ENCODE measurements around the gene EPB41.
"Not testable (repeated sequence)": the region's sequence is repeated elsewhere in the genome, so short reads cannot be mapped to it uniquely, and the experiment has no call there.

Gene EPB41

DNA sequence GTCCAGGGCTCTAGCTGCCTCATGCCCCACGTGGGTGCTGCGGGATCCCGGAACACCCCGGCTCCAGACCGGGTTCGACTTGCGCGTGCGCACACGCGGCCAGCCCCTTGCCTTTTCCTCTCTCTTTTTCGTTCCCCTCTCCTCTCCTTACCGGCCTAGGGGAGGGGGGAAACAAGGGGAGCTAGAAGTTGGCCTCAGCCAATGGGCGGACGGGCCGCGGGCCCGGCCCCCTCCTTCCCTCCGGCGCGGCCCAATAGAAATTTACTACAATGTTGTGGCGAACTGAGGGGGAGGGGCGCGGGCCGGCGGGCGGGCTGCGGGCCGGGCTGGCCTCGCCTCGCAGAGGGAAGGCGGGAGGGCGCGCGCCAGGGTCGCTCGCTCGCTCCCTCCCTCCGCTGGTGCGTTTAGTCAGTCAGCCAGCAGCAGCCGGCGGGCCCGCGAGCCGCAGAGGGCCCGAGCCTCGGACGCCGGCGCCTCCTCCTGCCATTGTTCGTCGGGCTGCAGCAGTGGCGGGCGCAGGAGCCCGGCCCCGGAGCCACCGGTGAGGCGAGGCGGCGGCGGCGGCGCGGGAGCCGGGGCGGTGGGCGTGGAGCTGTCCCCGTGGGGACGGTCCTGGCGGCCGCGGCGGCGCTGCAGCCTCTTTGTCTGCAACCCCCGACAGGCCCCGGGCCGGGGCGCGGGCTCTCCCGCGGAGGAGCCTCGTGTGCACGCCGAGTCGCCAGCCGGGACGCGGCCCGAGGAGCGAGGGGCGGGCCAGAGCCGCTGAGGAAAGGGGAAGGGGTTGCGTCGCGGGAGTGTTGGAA lies at the start of gene EPB41:
Gene EPB41 (plus strand): TSS at position 342 of the 803 bp plus-strand sequence. CDS start 72,869 bp downstream, outside the sequence.
- peak within 1 kb of the TSS; percentile 40 for H3K4me3 ChIP-seq (ENCODE audit: low read length)
- TF ChIP-seq ZNF274 (IDR thresholded peaks at IDR 0.05; ENCODE audit: low read depth, low read length), result no peak

DNA sequence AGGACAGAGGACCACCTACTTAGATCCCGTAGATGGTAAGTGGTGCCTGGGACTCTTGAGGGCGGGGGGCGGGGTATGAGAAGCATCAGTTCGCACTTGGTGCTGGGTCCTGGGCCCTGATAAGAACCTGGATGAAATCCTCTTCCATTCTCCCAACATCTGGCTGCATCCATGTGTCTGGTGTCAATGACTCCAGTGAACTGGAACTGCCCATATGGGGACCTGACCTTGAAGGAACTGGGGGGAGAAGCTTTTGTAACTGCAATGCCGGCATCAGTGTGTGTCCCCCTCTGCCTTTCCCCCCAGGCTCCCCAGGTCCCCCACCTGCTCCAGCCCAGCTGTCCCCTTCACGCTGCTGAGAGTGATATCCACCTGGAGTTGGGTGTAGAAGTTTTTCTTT lies 49.7 kb upstream of the EPB41 start:
- no peak for TF ChIP-seq ZNF274 (IDR thresholded peaks at IDR 0.05; ENCODE audit: low read depth, low read length)
- no peak overlapping the region for H3K4me3 ChIP-seq (ENCODE audit: low read length)

DNA sequence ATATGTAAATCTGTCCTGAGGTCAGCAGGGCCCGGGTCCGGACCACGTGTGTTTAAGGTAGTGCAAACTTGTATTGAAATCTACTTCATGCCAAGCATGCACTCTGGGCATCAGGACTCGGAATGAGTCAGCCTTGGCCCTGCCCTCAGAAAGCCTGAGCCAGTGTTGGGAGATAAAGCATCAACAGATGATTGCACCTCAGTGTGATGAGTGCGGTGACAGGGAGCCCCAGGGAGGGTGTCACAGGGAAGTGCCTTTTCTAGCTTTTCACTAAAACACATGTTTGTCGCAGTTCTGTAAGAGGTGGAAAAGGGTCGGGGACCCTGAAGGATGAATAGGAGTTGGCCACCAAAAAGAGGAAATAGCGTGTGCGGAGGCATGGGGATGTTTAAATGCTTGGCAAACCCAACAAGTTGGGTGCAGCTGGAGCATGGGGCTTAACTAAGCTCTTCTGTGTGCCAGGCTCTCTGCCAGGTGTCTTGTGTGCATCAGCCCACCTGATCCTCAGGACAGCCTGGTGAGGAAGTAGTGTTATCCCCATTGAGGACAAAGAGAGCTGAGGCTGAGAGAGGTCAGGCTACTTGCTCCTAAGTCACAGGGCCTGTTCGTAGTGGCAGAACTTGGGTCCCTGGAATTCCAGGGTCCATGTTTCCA lies 48.2 kb upstream of the EPB41 start:
- H3K4me3 ChIP-seq (ENCODE audit: low read length), result no peak overlapping the region
- no peak for TF ChIP-seq ZNF274 (IDR thresholded peaks at IDR 0.05; ENCODE audit: low read depth, low read length)

DNA sequence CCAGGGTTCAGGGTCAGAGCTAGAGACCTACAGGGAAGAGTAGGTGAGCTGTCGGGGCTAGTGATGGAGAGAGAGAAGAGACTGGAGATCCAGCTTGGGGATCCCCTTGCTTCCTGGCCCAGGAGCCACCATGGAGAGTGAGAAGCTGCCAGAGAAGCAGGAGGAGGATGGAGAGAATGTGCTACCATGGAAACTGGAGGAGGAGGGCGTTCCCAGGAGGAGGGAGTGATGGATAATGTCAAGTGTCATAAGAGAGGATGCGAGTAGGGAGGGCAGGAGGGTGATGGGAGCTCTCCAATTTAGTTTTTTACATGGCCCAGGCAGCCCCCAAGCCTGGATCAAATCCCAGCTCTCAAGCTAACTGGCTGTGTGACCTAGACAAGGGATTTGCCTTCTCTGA lies 46.5 kb upstream of the EPB41 start:
- no peak overlapping the region for H3K4me3 ChIP-seq (ENCODE audit: low read length)
- TF ChIP-seq ZNF274 (IDR thresholded peaks at IDR 0.05; ENCODE audit: low read depth, low read length), result no peak

DNA sequence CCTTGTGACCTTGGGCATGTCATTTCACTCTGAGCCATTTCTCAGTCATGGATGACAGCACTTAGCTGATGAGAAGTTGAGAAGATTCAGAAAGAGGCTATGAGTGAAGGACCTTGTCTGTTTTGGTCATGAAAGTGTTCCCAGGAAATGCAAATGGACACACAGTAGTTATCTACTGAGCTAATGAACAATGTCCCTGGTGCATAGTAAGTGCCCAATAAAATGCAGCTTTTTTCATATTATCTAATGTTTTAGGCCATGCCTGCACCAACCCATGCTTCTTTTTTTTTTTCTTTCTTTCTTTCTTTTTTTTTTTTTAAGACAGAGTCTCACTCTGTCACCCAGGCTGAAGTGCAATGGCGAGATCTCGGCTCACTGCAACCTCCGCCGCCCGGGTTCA lies 44.4 kb upstream of the EPB41 start:
- TF ChIP-seq ZNF274 (IDR thresholded peaks at IDR 0.05; ENCODE audit: low read depth, low read length), result no peak
- no peak overlapping the region for H3K4me3 ChIP-seq (ENCODE audit: low read length)

DNA sequence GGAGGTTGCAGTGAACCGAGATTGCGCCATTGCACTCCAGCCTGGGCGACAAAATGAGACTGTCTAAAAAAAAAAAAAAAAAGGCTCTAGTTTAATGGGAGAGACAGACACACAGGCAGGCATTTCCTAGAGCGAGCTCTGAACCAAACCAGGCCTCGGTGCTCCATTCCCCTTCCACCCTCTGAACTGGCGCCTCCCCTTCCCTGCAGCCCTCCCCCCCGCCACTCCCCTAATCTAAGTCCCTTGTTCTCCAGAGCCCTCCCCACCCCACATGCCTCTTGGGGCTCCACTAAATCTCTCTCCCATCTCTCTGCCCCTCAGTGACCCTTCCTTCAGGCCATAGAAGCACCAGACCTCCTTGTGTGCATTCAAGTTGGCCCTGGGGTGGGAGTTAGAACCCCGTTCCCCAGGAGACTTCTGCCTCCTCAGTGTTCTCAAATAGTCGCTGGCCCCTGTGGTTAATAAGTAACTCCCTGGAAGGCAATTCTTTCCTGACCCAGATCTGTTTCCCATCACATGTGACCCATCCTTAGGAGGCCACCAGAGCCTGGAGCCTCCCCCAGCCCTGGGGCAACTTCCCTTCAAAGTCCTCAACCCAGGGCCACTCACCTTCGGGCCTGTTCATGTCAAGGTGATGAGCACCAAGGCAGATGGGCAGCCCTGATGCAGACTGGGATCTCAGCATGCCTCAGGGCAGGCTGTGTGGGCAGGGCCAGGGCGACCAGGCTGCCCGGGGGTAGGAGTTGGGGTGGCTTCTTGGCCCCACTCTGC lies 42.6 kb upstream of the EPB41 start:
- TF ChIP-seq ZNF274 (IDR thresholded peaks at IDR 0.05; ENCODE audit: low read depth, low read length), result no peak
- H3K4me3 ChIP-seq (ENCODE audit: low read length), result no peak overlapping the region

DNA sequence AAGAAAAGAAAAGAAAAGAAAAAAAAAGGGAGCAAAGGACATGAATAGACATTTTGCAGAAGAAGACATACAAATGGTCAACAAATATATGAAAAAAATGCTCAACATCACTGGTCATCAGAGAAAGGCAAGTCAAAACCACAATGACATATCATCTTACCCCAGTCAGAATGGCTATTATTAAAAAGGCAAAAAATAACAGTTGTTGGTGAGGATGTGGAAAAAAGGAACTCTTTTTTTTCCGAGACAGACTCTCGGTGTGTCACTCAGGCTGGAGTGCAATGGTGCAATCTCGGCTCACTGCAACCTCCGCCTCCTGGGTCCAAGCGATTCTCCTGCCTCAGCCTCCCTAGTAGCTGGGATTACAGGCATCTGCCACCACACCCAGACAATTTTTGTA lies 39.2 kb upstream of the EPB41 start:
- H3K4me3 ChIP-seq (ENCODE audit: low read length), result not testable (repeated sequence)

DNA sequence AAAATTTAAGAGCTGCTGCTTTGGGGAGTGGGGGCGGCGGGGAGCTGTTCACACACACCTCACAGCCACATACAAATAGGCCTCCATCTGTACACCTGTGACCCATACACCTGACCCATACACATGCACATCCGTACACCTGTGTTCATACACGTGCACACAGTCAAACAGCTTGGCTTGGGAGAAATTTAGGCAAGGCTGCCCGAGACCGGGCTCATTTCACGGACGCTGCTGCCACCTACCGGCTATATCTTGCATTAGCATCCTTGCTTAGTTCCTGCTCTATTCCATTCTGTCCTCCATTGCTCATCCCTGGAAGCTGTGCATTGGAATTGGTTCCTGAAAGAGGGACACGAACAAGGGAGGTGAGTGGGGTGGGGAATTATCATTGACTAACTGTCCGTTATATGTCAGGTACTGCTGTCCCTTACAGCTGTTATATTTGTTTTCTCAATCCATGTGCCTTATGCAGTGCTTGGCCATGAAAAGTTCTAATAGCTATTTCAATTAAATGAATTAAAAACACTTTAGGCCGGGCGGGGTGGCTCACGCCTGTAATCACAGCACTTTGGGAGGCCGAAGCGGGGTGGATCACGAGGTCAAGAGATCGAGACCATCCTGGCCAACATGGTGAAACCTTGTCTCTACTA lies 37.1 kb upstream of the EPB41 start:
- no peak overlapping the region for H3K4me3 ChIP-seq (ENCODE audit: low read length)
- TF ChIP-seq ZNF274 (IDR thresholded peaks at IDR 0.05; ENCODE audit: low read depth, low read length), result no peak

DNA sequence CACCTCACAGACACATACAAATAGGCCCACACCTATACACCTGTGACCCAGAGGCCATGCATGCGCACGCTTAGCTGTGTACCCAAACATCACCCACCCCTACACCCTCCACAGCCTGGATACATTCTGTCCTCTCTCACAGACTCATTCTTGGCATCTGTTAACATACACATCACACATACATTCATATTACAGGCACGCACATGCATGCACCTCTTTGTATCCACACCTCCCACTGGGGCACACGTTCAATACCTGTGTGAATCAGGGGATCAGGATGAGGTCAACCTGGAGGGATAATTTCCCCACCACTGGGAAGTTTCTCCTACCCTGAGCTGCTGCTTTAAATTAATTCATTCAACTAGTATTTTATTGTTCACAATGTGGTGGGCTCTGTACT lies 35.6 kb upstream of the EPB41 start:
- no peak for TF ChIP-seq ZNF274 (IDR thresholded peaks at IDR 0.05; ENCODE audit: low read depth, low read length)
- no peak overlapping the region for H3K4me3 ChIP-seq (ENCODE audit: low read length)

DNA sequence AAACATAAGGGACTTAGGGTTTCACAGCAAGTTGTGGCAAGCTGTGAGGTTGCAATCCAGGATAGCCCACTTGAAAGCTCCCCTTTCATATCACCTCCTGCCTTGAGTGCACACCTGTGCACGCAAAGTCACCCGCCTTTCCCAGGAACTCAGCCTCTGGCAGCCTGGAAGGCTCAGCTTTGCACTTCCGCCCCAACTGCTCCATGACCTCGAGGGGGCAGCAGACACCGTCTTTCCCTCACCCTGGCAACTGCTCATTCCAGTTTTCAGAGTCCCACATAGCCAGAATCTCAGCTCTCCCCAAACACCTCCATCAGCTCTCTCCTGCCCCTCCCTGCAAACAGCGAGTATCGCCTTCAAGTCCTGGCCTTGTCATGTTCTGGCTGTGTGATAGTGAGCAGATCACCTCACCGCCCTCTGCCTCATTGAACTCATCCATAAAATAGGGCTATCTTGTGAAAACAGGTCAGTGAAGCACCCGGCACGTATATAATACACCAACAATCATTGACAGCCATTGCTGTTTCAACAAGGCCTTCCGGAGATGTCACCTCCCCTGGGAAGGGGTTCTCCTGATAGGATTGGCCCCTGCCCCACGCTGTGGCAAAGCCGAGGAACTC lies 32.2 kb upstream of the EPB41 start:
- no peak overlapping the region for H3K4me3 ChIP-seq (ENCODE audit: low read length)
- TF ChIP-seq ZNF274 (IDR thresholded peaks at IDR 0.05; ENCODE audit: low read depth, low read length), result no peak

DNA sequence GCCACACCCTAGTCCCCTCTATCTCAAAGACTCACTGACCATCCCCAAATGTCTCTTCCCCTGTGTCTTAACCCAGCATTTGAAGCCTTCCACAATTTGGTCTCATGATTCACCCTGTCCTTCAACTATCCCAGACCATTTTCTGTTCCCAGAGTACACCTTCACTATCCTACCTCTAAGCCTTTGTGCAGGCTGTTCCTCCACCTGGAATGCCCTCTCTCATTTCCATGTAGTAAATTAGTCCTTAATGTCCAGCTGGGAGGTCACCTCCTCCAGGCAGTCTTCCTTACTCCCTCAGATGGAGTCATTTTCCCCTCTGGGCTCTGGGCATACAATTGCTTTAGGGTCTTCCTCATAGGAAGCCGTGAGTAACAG lies 31.1 kb upstream of the EPB41 start:
- H3K4me3 ChIP-seq (ENCODE audit: low read length), result no peak overlapping the region
- TF ChIP-seq ZNF274 (IDR thresholded peaks at IDR 0.05; ENCODE audit: low read depth, low read length), result no peak

DNA sequence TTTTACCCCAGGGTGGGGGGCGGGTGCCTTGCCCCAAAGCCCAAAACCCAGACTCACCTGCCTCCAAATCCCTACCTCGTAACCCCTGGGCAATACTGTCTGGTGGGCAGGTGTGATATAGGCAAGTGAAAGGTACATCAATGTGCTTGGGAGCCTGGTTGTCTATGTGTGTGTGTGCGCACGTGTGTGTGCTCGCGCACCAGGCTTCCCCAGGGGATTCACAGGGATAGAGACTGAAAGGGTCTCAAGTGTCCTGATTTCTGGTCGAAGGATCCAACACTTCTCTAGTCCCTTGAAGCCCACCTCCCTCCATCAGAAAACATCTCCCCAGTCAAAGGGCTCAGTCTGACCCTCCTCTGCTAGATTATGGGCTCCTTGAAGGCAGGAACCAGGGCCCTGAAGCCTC lies 28.9 kb upstream of the EPB41 start:
- TF ChIP-seq ZNF274 (IDR thresholded peaks at IDR 0.05; ENCODE audit: low read depth, low read length), result no peak
- no peak overlapping the region for H3K4me3 ChIP-seq (ENCODE audit: low read length)

DNA sequence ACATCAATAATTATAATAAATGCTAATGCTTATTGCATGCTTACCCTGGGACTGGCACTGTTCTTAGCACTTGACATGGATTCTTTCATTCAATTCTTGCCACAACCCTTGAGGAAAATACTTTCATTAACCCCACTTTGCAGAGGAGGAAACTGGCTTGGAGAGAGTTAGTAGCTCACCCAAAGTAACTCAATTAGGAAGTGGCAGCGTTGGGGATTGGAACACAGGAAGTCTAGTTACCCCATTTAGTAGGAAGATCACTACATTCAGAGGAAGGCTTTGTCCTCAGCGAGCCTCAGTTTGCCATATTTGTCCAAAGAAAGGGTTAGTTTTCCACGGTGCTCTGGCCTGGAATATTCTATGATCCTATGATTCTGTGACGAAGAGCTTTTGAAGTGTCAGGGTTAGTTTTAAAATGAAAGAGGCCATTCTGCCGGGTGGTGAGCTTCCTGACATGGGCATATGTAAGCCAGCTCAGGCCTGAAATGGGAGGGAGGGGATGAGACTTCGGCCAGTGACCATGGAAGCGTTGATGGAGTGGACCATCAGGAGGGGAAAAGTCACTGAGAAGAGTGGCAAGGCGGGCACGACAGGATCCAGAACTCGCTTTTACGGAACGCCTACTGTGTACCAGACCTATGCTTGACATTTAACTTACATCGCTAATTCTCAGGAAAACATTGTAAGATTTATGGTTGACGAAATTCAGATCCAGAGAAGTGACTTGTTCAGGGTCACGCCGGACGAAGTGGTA lies 28.2 kb upstream of the EPB41 start:
- TF ChIP-seq ZNF274 (IDR thresholded peaks at IDR 0.05; ENCODE audit: low read depth, low read length), result no peak
- no peak overlapping the region; the same call in 1 of the 2 replicates for H3K4me3 ChIP-seq (ENCODE audit: low read length)

Measured in GM08714 (cell line).